Fibroblast of skin of right biceps (primary cell): ENCODE results near the gene DHRS1.

ENCODE experiments used
- DNase-seq: peaks from one replicate; pipeline ENCODE4 v3.0.0-alpha.2; 2013

The DHRS1 gene

DNA sequence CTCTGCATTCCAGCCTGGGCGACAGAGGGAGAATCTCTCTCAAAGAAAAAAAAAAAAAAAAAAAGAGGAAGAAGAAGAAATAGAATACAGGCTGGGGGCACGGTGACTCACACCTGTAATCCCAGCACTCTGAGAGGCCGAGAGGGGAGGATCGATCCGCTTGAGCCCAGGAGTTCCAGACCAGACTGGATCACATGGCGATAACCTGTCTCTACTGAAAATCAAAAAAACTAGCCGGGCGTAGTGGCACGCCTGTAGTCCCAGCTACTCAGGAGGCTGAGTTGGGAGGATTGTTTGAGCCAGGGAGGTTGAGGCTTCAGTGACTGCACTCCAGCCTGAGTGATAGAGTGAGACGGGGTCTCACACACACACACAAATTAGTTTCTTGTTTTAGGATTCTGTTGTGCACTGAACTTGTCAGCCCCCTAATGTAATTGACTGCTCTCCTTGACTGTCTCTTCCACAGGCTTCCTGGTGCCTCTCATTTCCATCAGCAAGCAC is 56.2 kb downstream of the DHRS1 start:
- DNase-seq: peak; percentile 50

DNA sequence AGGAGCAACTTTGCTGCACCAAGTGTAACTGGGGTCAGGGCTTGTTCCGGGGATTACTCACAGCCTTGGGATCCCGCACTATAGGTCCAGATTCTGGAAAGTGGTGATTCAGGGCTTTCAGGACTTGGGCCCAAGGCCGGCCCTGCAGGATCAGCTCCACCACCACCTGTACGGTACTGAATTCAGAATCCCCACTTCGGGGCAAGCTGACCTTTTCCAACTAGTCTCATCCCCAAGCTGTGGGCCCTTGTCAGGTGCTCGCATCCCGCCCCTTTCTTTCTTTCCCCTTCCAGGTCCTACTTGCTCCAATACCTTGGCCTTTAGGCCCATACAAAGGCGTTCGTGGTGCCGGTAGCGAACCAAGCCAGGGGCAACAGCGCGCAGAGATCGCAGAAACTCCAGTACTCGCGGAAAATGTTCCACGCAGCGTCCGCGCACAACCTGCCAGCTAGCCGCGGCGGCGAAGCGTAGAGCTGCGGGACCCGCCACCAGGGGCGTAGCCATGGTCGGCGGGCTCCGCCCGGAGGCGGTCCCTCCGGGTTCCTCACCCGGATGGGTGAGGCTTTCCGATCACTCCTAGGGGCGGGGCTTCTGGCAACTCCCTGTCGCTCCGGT is 57.6 kb downstream of the DHRS1 start:
- peak; percentile 92 for DNase-seq
